Activated CD8-positive, alpha-beta memory T cell treated with anti-CD3 and anti-CD28 coated beads, Interleukin-2, amount 50 U/mL, for 4 hours (primary cell): ENCODE results near the gene ENAH.

Experiments
- DNase-seq: peaks from one replicate; pipeline ENCODE4 v3.0.0-alpha.2; 2020

ENAH gene

GRCh38 chr1:225449261-225449660, 203.7 kb downstream of the ENAH start:
- DNase-seq = no peak

GRCh38 chr1:225448146-225448805, 204.6 kb downstream of the ENAH start:
- no peak for DNase-seq

- no peak for DNase-seq
Measured at GRCh38 chr1:225447650-225448089, 205.3 kb downstream of the ENAH start.

GRCh38 chr1:225446981-225447615, 205.8 kb downstream of the ENAH start:
- no peak for DNase-seq

- DNase-seq = no peak
Measured at GRCh38 chr1:225446595-225446960, 206.3 kb downstream of the ENAH start.

GRCh38 chr1:225445639-225446594, 207.0 kb downstream of the ENAH start:
- no peak for DNase-seq

GRCh38 chr1:225442123-225442505, 210.8 kb downstream of the ENAH start:
- no peak for DNase-seq

- no peak for DNase-seq
Measured at GRCh38 chr1:225441314-225442122, 211.4 kb downstream of the ENAH start.

- no peak for DNase-seq
Measured at GRCh38 chr1:225440380-225441221, 212.3 kb downstream of the ENAH start.

GRCh38 chr1:225437710-225438437, 215.0 kb downstream of the ENAH start:
- DNase-seq = no peak
